ENCODE results near the gene NOL9.

NOL9 gene

GRCh38 chr1:6508816-6509189 lies 45.5 kb downstream of the NOL9 start:
- TF ChIP-seq CTCF (IDR thresholded peaks at IDR 0.05; ENCODE audit: control extremely low read depth, extremely low read depth, low read depth, missing control alignments), result no peak
- ChIA-PET POLR2A (no interaction called here), CTCF (interaction anchor here (1.0 to 1.3 kb wide), 3 partner anchors 17 to 23 kb away, joined by 3 read pairs; no protein-coding TSS in a partner anchor)
- no peak for DNase-seq (ENCODE audit: extremely low spot score)

- ChIA-PET POLR2A (no interaction called here), CTCF (interaction anchor here (1.0 to 1.3 kb wide), 4 partner anchors 15 to 22 kb away, joined by 3 to 5 read pairs (median 3); no protein-coding TSS in a partner anchor)
- DNase-seq (ENCODE audit: extremely low spot score), result no peak
- TF ChIP-seq CTCF (IDR thresholded peaks at IDR 0.05; ENCODE audit: control extremely low read depth, extremely low read depth, low read depth, missing control alignments), result no peak
Measured at GRCh38 chr1:6508154-6508815, 46.0 kb downstream of the NOL9 start.

- TF ChIP-seq CTCF (IDR thresholded peaks at IDR 0.05; ENCODE audit: control extremely low read depth, extremely low read depth, low read depth, missing control alignments), result no peak
- DNase-seq (ENCODE audit: extremely low spot score), result no peak
- ChIA-PET POLR2A (interaction anchor here (0.6 kb wide), 1 partner anchor 212 kb away, joined by 5 read pairs; no protein-coding TSS in a partner anchor), CTCF (interaction anchor here (1.2 to 1.4 kb wide), 2 partner anchors 9 to 16 kb away, joined by 5 read pairs; no protein-coding TSS in a partner anchor)
Measured at GRCh38 chr1:6507461-6507911, 46.8 kb downstream of the NOL9 start.

GRCh38 chr1:6507037-6507428 lies 47.3 kb downstream of the NOL9 start:
- no peak for TF ChIP-seq CTCF (IDR thresholded peaks at IDR 0.05; ENCODE audit: control extremely low read depth, extremely low read depth, low read depth, missing control alignments)
- DNase-seq (ENCODE audit: extremely low spot score), result no peak
- ChIA-PET CTCF (interaction anchor here (1.2 to 1.4 kb wide), 2 partner anchors 9 to 16 kb away, joined by 5 read pairs; no protein-coding TSS in a partner anchor), POLR2A (interaction anchor here (0.6 kb wide), 1 partner anchor 211 kb away, joined by 5 read pairs; no protein-coding TSS in a partner anchor)

GRCh38 chr1:6506210-6507036 lies 47.9 kb downstream of the NOL9 start:
- no peak for DNase-seq (ENCODE audit: extremely low spot score)
- ChIA-PET CTCF (interaction anchor here (1.2 to 1.7 kb wide), 3 partner anchors 8 to 140 kb away, joined by 5 read pairs; no protein-coding TSS in a partner anchor), POLR2A (no interaction called here)
- TF ChIP-seq CTCF (IDR thresholded peaks at IDR 0.05; ENCODE audit: control extremely low read depth, extremely low read depth, low read depth, missing control alignments), result no peak
